Activated CD8-positive, alpha-beta memory T cell treated with anti-CD3 and anti-CD28 coated beads, Interleukin-2, amount 50 U/mL, for 1 hour (primary cell): ENCODE results near the gene FCGR1A.
A peak's percentile ranks its signal among the peaks of the same experiment; 100 is the strongest.
"Not testable (repeated sequence)": the region's sequence is repeated elsewhere in the genome, so short reads cannot be mapped to it uniquely, and the experiment has no call there.

Experiments
- DNase-seq: peaks from one replicate; pipeline ENCODE4 v3.0.0-alpha.2; 2020; ENCODE audit errors: extremely low read depth

FCGR1A gene

DNA sequence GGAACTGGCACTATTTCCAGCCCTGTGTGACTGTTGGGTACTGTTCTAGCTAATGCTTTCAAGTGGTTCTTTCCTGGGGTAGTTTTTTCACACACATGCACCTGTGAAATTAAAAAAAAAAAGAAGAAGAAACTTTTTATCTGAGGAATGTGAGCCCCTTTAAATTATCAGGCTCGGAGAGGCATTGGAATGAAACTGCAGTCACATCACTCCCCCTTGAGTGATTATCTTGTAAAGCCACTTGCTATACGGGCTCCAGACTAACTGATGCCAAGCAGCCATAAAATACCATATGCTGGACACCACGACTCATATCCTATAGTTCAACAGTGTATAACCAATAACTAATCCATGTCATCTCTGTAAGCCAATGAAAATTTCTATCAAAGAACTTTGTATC, 5.4 kb upstream of the FCGR1A start:
- DNase-seq = not testable (repeated sequence)

DNA sequence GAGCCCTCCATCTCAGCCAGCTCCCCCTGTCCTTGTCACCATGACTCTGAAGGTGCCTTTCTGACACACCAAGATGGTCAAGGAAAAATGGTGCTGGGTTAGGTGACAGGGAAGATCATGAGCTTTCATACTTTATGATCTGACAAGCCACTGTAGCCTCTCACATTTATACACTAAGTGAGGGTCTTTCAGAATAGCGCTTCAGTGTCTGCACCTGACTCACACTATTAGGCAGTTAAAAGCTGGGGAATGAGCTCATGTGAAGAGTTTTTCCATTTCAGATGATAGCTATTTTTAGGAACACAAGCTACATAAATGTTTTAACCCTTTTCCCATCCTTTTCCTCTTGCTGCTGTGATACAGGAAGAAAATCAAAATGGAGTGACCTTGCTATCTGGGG, 4.2 kb upstream of the FCGR1A start:
- not testable (repeated sequence) for DNase-seq

DNA sequence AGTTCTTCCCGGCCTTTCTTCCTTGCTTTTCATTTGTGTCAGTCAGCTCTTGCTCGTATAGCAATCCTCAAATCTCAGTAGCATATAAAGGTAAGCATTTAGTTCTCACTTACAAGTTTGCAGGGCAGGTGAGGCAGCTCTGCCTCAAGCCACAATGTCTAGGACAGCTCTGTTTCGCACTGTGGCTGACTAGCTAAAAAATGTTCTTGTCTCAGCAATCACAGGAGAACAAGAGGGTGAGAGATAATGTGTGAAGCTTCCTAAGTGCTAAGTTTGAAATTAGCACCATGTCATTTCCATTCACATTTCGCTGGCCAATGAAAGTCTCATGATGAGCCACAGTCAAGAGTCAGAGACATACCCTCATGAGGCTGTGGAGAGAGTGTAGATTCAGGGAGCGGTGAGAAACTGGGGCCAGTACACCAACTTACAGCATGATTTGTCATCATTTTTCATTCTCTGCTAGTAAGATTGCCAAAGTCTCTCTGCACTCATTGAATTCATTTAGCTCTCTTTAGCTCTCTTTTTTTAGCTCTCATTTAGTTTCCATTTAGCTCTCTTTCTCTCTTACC, 995 bp upstream of the FCGR1A start:
- DNase-seq = not testable (repeated sequence)

DNA sequence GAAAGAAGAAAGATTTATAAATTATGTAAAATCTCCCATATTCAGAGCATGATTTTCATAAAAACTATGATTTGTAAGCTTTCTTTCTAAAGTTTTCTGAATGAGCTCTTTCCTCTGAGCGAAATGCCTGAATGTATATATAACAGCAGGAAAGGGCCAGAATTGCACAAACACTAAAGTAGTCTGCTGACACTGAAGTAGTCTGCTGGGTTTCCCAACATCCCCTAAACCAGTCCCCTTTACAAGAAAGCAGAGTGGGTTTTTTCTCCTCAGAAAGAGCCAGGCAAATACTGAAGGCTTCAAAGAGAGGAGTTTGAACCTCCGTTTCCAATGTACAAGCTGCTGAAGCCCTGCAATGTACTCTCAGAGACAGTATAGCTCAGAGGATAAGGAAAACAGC, 795 bp downstream of the FCGR1A start:
- DNase-seq = not testable (repeated sequence)

DNA sequence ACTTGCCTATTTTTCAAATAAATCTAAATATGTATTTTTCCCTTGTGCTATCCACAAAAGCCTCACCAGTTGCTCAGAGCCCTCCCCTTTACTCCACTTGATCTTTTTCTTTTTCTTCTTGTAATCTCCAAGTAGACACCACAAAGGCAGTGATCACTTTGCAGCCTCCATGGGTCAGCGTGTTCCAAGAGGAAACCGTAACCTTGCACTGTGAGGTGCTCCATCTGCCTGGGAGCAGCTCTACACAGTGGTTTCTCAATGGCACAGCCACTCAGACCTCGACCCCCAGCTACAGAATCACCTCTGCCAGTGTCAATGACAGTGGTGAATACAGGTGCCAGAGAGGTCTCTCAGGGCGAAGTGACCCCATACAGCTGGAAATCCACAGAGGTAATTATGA, 1.4 kb downstream of the FCGR1A start:
- DNase-seq = not testable (repeated sequence)

DNA sequence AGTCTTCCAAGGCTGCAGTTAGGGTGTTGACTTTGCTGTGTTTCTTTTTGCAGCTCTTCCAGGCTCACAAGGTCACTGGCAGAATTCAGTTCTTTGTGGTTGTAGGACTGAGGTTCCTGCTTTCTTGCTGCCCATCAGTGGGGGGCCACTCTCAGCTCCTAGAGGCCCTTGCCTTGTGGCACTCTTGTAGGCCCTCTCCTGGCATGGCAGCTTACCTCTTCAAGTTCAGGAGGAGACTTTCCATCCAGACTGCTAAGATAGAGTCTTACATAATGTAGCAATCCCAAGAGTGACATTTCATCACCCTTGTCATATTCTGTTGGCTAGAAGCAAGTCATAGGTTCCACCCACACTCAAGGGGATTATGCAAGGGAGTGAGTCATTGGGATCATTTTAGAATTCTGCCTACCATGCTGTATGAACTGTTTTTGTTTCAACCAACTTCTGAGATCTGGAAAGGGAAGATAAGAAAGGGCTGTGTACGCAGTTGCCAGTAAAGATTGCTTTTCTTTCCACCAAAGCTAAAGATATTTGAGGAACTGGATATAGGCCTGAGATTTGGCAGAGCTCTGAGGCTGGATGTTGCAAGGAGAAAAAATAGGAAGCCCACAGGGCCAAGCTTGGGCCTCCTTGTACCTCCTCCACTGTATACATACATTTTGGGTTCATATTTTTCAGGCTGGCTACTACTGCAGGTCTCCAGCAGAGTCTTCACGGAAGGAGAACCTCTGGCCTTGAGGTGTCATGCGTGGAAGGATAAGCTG, 5.4 kb downstream of the FCGR1A start:
- DNase-seq = not testable (repeated sequence)

DNA sequence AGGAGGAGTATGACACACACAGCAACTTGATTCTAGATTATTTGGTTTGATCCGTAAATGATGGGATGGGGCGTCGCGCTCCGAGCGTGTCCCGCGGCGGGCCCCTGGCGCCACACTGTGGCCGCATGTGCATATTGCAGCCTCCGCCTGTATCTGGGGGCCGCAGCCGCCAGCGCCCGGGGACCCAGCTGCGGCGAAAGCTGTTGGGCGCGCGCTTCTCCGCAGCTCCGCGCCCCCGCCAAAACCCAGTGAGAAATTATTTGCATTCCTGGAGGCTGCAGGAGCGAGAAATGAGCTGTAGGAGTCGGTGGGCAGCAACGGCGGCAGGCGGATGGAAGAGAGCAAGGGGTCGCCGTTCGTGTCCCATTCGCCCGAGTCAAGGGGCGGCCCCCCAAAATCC, 10.0 kb downstream of the FCGR1A start:
- not testable (repeated sequence) for DNase-seq

DNA sequence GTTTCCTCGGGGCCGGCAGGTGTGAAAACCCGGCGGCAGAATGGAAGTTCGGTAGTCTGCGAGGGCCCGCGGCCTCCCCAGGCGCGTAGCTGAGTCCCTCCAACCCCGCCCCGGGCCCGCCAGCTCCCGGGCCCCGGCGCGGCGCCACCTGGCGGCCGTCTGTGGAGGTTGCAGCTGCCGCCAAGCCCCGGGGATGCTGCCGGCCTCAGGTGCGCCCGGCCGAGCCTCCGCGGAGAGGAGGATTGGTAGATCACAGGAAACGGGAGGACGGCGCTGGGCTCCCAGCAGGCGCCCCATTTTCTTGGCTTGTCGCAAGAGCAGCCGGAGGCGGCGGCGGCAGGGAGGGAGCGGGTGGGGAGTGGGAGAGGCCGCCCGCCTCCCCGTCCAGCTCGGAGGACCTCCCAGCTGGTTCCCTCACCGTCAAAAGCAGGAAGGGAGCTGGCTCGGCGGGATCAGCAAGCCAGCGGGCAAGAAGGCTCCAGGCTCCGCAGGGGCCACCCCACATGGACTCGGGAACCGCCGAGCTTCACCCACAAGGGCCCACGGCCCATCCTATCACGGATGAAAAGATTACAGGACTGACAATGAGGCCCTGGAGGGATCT, 10.5 kb downstream of the FCGR1A start:
- DNase-seq = peak; percentile 33

DNA sequence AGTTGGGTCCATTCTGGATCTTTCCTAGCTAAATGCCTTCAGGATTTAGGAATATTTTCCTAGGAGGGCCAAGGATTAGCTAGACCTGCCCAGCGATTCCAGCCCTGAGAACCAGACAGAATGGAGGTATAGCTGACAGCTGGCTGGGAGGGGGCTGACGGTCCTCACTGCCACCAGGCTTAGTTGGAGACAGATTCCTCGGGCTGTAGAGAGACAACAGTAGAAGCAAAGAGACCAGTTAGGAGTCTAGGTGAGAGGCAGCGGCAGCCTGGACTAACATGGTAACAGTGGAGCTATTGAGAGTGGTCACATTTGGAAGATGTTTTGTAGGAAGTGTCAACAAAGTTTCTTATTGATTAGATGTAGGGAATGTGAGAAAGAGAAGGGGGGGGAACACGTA, 11.4 kb downstream of the FCGR1A start:
- DNase-seq = not testable (repeated sequence)

DNA sequence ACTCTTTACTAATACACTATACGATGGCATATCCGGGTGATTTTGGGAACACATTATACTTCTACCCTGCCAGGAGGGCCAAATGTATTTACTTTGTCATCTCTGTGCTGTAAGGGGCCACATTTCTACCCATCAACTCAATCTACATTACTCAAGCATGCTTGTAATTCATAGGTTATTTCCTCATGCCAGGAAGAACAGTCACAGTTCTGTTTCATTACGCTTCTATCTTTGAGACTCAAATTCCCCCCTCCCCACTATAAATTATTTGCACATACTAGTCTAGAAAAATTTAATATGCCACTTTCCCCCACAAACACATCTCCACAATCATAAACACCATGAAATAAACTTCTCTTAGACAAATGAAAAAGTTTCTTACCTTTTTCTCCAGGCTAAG, 19.1 kb downstream of the FCGR1A start:
- not testable (repeated sequence) for DNase-seq

DNA sequence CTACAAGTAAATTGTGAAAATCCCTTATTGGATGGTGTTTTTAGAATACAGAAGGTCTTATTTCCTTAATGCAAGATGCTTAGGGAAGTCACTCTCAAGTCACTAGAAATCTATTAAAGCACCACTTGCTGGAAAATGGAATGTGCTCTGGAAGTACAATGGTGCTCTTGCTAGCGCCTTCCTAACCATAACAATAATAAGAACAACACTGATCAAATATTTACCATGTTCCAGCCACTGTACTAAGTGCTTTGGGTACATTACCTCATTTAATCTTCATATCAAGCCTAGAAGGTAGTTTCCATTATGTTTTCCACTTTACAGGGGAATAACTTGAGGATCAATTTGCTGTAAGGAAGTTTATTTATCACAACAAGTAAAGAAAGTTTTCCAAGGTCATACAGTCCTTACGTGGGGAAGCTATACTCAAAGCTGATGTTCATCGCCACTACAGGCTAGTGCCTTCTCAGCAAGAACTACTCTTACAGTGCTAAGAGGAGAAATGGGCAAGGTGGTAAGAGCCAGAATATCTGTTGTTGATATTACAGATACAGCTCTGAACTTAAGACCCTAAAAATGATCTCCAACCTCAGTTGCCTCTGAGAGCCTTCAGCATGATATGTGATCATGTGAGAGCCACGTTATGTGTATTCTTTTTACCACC, 22.1 kb downstream of the FCGR1A start:
- not testable (repeated sequence) for DNase-seq

DNA sequence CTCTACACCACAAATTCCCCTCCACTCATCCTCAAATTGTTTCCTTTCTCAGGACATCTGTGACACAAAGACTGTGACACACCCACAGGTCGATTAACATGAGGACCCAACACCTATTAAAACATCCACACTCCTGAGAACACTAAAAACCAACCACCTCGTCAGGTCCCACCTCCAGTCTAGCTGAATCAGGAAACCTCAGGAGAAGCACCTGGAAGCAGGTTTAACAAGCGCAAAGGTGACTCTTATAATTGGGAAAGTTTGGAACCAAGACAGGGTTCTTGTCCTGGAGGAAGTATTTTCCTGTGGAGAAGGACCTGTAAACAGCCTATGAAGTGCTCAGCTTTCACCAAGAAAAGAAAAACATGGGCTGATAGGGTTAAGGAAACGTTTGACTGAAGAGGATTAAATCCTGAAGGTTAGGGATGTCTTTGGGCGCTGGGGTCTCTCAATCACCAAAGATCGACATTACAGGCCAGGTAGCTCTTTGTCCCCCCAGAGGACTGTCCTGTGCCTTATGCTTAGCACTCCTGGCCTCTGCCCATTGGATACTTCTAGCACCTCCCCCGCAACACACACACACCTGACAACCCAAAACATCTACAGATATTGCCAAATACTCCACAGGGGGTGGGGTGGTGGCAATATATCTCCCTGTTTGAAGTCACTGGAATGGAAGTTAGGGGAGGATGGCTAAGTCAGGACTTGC, 28.4 kb downstream of the FCGR1A start:
- DNase-seq = not testable (repeated sequence)

DNA sequence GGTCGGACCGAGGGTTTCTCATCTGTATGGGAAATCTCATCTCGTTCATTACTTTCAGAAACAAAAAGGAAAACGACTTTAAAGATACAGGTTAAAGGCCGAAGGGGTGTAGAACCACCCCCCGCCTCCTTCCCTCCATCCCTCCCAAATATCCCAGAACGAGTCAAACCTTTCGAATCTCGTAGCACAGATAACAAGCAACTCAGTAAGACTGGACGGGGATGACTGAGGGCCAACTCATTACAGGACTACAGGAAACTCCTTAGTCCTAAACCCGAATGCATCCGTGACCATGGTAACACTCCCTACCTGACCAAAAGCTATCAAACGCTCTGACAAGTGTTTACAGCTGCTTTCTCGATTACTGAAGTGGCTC, 29.0 kb downstream of the FCGR1A start:
- DNase-seq = not testable (repeated sequence)

DNA sequence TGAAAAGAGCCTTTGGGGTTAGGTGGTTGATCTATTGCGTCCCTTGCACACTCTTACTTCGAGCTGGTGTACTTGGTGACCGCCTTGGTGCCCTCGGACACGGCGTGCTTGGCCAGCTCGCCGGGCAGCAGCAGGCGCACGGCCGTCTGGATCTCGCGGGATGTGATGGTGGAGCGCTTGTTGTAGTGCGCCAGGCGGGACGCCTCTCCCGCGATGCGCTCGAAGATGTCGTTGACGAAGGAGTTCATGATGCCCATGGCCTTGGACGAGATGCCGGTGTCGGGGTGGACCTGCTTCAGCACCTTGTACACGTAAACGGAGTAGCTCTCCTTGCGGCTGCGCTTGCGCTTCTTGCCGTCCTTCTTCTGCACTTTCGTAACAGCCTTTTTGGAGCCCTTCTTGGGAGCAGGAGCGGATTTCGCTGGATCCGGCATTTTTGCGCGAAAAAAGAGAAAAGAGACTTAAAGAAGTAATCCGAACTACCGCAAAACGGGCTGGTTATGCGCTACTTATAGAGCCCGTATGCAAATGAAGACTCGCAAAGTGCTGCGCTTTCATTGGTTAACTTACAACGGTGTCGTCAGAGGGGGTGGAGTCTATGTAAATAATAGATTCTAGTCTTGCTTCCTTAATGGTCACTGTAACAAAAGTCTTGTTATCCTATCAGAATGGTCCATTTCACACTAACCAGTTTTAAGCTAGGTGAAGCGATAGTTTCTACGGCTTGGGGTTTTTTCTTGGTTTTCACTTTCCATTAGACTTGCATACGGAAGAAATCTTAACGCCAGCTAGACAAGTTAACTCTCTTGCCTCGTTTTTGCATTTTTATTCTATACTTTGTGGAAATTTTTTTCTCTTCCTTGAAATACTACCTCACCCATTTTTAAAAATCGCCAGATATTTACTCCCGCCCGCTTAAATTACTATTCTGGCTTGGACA, 29.7 kb downstream of the FCGR1A start:
- peak; percentile 65 for DNase-seq

DNA sequence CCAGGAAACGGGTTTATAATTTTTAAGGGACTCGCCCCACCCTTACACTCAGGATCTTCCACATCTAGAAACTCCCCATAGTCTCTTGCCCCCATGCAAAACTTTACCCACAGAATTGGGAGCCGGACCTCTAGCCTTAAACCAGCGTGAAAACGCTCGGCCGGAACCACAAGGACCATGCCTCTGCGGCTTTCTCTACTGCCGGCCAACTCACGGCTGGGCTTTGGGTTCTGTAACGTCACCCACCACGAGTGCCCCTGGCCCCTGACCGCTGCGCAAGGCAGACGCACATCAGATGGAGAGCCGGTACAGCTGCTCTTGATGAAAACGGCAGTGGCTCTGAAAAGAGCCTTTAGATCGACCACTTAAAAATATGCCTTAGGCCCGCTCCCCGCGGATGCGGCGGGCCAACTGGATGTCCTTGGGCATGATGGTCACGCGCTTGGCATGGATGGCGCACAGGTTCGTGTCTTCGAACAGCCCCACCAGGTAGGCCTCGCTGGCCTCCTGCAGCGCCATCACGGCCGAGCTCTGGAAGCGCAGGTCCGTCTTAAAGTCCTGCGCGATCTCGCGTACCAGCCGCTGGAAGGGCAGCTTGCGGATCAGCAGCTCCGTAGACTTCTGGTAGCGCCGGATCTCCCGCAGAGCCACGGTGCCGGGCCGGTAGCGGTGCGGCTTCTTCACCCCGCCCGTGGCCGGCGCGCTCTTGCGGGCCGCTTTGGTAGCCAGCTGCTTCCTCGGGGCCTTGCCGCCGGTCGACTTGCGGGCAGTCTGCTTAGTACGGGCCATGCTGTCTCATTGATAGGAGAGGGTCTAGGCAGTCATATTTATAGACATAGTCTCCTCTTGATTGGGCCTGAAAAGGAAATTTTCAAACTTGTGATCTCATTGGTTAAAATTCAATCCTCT, 30.7 kb downstream of the FCGR1A start:
- peak; percentile 14 for DNase-seq

DNA sequence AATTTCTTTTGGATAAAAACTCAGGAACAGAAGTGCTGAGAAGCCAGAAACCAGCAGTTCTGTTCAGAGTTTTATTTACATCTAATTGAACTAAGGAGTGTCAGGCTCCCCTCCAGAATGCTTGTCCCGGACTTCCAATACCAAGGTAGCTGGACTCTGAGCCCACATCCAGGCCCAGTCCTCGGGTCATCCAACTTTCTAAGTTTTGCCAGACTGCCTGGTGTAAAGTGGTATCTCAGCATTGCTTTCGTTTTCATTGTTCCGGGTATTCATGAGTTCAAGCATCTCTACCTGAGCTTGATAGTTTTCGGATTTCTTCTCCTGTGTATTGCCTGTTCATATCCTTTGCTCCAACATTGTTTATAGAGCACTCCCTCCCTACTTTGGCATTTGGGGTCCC, 37.9 kb downstream of the FCGR1A start:
- DNase-seq = not testable (repeated sequence)

DNA sequence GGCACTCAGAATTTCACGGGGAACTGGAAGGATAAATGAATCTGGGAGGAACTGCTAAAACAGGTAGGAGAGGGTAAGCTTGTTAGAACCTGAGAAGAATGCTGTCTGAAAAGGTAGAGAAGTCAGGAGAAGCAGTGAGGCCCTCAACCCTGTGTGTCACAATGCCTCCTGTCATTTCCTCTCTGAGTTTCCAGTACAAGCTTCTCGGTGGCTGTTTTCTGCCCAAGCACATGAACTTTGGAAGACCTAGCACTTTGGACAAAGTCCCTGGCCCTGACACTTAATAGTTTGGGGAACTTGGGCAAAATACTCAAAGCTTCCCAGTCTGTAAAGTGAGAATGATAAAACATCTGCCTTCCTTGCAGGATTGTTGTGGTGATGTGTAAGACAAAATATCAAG, 44.1 kb downstream of the FCGR1A start:
- not testable (repeated sequence) for DNase-seq

DNA sequence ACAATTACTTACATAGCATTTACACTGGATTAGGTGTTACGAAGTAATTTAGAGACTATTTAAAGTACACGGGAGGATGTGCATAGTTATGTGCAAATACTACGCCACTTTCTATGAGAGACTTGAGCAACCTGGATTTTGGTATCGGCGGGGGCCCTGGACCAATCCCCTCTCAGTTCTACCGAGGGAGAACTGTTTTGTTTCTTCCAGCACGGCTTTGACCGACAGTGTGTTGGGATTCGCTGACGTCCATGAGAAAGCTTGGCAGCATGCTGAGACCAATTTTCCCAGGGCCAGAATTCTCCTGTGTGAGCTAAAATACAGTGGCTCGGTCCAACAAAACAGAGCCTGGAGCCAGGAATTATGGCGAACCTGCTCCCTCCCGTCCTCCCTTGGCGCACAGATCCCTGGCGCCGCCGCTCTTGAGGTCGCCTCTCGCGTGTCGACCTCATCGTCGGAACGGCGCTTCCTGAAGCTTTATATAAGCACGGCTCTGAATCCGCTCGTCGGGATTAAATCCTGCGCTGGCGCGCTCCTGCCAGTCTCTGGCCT, 49.3 kb downstream of the FCGR1A start:
- not testable (repeated sequence) for DNase-seq
